ENCODE data around the gene DENND5A.

Gene DENND5A

DNA sequence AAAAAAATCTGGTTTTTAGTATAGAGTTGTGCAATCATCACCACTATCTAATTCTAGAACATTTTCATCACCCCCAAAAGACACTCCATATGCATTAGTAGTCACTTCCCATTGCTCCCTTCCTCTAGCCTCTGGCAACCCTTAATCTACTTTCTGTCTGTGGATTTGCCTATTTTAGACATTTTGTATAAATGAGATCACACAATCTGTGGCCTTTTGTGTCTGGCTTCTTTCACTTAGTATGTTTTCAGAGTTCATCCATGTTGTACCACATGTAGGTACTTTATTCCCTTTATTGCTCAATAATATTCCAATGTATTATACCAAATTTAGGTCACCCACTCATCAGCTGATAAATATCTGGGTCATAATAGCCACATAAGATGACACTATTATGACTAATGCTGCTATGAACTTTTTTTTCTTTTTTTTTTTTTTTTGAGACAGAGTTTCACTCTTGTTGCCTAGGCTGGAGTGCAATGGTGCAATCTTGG, 106.2 kb downstream of the DENND5A start:
- H3K9me3 Mint-ChIP-seq: no peaks in the 10 kb centered on the region
- no peaks in the 10 kb centered on the region for H3K4me1 Mint-ChIP-seq
- H3K27ac Mint-ChIP-seq: no peak overlapping the region
- no peak overlapping the region for H3K4me3 Mint-ChIP-seq
- H3K36me3 Mint-ChIP-seq (ENCODE audit: low read depth): peaks cover 41% of the 10 kb centered on the region
- no peaks in the 10 kb centered on the region for H3K27me3 Mint-ChIP-seq (ENCODE audit: low read depth)
- TF ChIP-seq, protein P1, sequence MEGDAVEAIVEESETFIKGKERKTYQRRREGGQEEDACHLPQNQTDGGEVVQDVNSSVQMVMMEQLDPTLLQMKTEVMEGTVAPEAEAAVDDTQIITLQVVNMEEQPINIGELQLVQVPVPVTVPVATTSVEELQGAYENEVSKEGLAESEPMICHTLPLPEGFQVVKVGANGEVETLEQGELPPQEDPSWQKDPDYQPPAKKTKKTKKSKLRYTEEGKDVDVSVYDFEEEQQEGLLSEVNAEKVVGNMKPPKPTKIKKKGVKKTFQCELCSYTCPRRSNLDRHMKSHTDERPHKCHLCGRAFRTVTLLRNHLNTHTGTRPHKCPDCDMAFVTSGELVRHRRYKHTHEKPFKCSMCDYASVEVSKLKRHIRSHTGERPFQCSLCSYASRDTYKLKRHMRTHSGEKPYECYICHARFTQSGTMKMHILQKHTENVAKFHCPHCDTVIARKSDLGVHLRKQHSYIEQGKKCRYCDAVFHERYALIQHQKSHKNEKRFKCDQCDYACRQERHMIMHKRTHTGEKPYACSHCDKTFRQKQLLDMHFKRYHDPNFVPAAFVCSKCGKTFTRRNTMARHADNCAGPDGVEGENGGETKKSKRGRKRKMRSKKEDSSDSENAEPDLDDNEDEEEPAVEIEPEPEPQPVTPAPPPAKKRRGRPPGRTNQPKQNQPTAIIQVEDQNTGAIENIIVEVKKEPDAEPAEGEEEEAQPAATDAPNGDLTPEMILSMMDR (IDR thresholded peaks at IDR 0.05; ENCODE audit: unreplicated experiment in 3 of 3): no peak

DNA sequence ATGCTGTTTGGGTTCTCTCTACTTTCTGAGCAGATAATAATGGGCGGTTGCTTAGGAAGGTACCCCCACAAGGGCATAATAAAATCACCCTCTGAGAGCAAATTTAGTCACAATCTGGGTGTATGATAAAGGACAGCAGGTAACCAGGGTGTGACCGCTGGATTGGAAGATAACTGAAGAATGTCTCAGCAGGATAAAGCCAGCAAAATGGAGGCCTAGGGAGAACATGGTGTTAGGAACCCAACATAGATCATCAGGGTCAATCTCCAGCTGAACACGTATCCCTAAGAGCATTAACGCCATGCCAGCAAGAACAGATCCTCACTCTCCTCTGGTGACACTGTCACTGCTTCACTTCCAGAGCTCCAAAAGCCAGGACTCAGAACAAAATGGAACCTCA, 109.2 kb downstream of the DENND5A start:
- peaks cover 42% of the 10 kb centered on the region for H3K36me3 Mint-ChIP-seq (ENCODE audit: low read depth)
- H3K9me3 Mint-ChIP-seq: no peaks in the 10 kb centered on the region
- TF ChIP-seq, protein P1 (IDR thresholded peaks at IDR 0.05; ENCODE audit: unreplicated experiment in 3 of 3): no peak
- no peaks in the 10 kb centered on the region for H3K4me1 Mint-ChIP-seq
- no peak overlapping the region for H3K4me3 Mint-ChIP-seq
- no peaks in the 10 kb centered on the region for H3K27me3 Mint-ChIP-seq (ENCODE audit: low read depth)
- no peak overlapping the region for H3K27ac Mint-ChIP-seq

DNA sequence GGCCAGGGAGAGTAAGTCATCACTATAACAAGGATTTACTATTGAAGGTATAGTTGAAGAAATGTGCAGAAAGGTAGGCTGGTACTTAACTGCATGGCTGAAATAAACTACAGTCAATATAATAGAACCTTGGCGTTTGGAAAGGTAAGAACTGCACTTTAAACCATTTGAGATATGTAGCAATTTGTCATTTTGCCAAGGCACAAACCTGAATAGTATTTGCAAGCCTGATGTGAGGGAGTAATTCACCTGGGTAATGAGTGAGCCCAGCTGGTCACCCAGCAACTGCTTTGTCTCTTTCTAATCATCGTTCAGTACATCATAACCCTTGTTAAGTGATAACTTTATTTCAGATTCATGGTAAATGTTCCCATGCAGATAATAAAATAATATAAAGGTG, 111.5 kb downstream of the DENND5A start:
- H3K27ac Mint-ChIP-seq: no peak overlapping the region
- peaks cover 46% of the 10 kb centered on the region for H3K36me3 Mint-ChIP-seq (ENCODE audit: low read depth)
- TF ChIP-seq, protein P1 (IDR thresholded peaks at IDR 0.05; ENCODE audit: unreplicated experiment in 3 of 3): no peak
- H3K4me1 Mint-ChIP-seq: no peaks in the 10 kb centered on the region
- H3K27me3 Mint-ChIP-seq (ENCODE audit: low read depth): no peaks in the 10 kb centered on the region
- H3K4me3 Mint-ChIP-seq: no peak overlapping the region
- H3K9me3 Mint-ChIP-seq: no peaks in the 10 kb centered on the region

DNA sequence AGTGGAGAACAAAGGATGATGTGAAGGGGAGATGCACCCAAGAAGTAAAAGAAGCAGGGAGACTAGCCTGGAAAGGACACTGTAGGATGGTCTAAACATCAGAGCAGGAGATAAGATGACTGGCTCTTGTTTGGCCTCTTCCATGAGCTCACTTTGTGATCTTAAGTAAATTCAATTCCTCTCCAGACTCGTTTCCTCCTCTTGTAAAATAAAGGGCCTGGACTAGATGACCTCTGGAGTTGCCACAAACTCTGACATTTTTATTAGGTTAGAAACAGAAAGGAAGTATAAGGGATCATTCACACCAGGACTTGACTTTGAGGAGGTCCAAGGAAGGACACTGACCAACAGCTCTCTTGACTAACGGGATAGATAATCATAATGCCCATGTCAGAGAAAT, 113.5 kb downstream of the DENND5A start:
- no peaks in the 10 kb centered on the region for H3K4me1 Mint-ChIP-seq
- no peaks in the 10 kb centered on the region for H3K9me3 Mint-ChIP-seq
- TF ChIP-seq, protein P1 (IDR thresholded peaks at IDR 0.05; ENCODE audit: unreplicated experiment in 3 of 3): no peak
- peaks cover 60% of the 10 kb centered on the region for H3K36me3 Mint-ChIP-seq (ENCODE audit: low read depth)
- H3K27ac Mint-ChIP-seq: no peak overlapping the region
- H3K4me3 Mint-ChIP-seq: no peak overlapping the region
- no peaks in the 10 kb centered on the region for H3K27me3 Mint-ChIP-seq (ENCODE audit: low read depth)

DNA sequence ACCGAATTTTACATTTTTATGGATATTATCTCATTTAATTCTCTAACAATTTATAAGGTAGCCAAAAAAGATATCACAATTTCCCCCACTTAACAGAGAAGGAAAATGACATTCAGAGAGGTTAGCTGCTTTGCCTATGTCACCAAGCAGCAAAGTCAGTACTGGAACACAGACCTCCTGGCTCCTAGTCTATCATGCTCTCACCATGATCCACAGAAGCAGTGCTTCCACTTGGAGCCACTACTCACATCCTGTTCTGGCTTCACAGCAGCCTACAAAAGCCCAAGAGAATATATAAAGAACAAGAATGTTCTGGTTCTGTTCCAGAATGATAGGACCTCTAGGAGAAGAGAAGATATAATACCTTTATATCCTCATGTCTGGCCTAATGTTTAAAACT, 114.2 kb downstream of the DENND5A start:
- H3K9me3 Mint-ChIP-seq: no peaks in the 10 kb centered on the region
- no peaks in the 10 kb centered on the region for H3K27me3 Mint-ChIP-seq (ENCODE audit: low read depth)
- TF ChIP-seq, protein P1 (IDR thresholded peaks at IDR 0.05; ENCODE audit: unreplicated experiment in 3 of 3): no peak
- H3K27ac Mint-ChIP-seq: no peak overlapping the region
- H3K4me1 Mint-ChIP-seq: no peaks in the 10 kb centered on the region
- H3K4me3 Mint-ChIP-seq: no peak overlapping the region
- peaks cover 63% of the 10 kb centered on the region for H3K36me3 Mint-ChIP-seq (ENCODE audit: low read depth)

DNA sequence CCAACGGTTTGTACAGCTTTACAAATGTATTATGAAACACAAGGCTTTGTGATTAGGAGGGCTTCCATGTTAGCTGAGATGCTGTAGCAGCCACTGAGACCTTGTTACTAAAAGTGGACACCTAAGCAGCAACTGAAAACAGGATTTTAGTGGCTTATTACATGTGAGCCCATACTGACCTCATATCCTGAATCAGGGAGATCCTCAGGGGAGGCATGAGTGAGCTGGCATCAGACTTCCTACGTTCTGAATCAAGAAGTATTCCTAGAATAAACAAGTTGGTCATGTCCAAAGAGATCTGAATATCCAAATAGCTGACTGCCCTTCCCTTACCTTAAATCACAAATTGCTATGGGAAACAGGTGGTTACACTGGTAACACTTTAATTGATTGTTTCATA, 114.6 kb downstream of the DENND5A start:
- Mint-ChIP-seq H3K9me3 (no peaks in the 10 kb centered on the region), H3K4me1 (no peaks in the 10 kb centered on the region), H3K36me3 (ENCODE audit: low read depth) (peaks cover 63% of the 10 kb centered on the region), H3K27ac (no peak overlapping the region), H3K4me3 (no peak overlapping the region), H3K27me3 (ENCODE audit: low read depth) (no peaks in the 10 kb centered on the region)
- TF ChIP-seq, protein P1 (IDR thresholded peaks at IDR 0.05; ENCODE audit: unreplicated experiment in 3 of 3): no peak
